K562 (cell line): Measurements from ENCODE around the gene SOX6. TPM values are rescaled to one million over a fixed set of nuclear protein-coding genes. Genes with fewer than 3 reads are reported as not detected.

ENCODE experiments used
- ATAC-seq: fragments of 200-7000 bp; cut with Tn5 transposase; 3 replicates; pipeline ENCODE4 v1.9.1; 2020; ENCODE audit warnings: moderate library complexity
- BruUV-seq: library from RNA; stranded (reverse); fragments of 400-500 nt; replicated peaks from 2 replicates; lab custom pipeline; 2021; lab: Mats Ljungman, UMichigan
- CTCF ChIA-PET: fragments of 300-600 bp; formaldehyde crosslinking; extraction: SDS; loops from one replicate; lab custom pipeline; 2021; ENCODE audit warnings: low intra/inter-chr PET ratio; lab: Yijun Ruan, JAX
- POLR2A ChIA-PET: fragments of 300-600, 350-650 bp; sonication (Branson Sonifier 250); formaldehyde crosslinking; extraction: SDS; loops from one replicate; lab custom pipeline; 2021; ENCODE audit warnings: antibody characterized with exemption, inconsistent platforms; lab: Yijun Ruan, JAX
- DNase-seq, 4 experiments: peaks; one replicate each; pipeline versions ENCODE4 v3.0.0 to v3.0.0-alpha.2; 2011 to 2018; ENCODE audit warnings: low spot score in 3 of 4, mixed read lengths in 3 of 4; ENCODE audit errors: extremely low read depth in 1 of 4
- FAIRE-seq: peaks from 2 replicates; lab custom pipeline; 2011; peaks lifted over from hg19 to GRCh38; lab: Jason Lieb, UNC
- H2AFZ ChIP-seq: 2 replicates; pipeline ENCODE4 v1.6.0; 2011; ENCODE audit warnings: low read depth, low read length, control low read depth, inconsistent platforms
- H3K27ac ChIP-seq: fragments of 200-600 bp; 3 replicates; pipeline ENCODE4 v1.8.0; 2011; ENCODE audit warnings: low read depth, mild to moderate bottlenecking, control low read depth, inconsistent platforms, low read length, moderate library complexity, mixed read lengths; ENCODE audit errors: extremely low read depth
- H3K27me3 ChIP-seq, 2 experiments: fragments of 300-600 bp in 1 of 2; 2 replicates in 1 of 2; 3 replicates in 1 of 2; pipeline versions ENCODE4 v1.6.0 to v1.8.0; 2011; ENCODE audit warnings: inconsistent platforms in 2 of 2, low read length in 2 of 2, mild to moderate bottlenecking in 1 of 2, mixed read lengths in 1 of 2, moderate library complexity in 1 of 2; ENCODE audit not compliant: control insufficient read depth in 2 of 2, insufficient read depth in 2 of 2
- H3K36me3 ChIP-seq: fragments of 300-600 bp; 3 replicates; pipeline ENCODE4 v1.8.0; 2011; ENCODE audit warnings: mild to moderate bottlenecking, low read length, inconsistent platforms; ENCODE audit not compliant: control insufficient read depth, insufficient read depth
- H3K4me1 ChIP-seq, 2 experiments: fragments of 200-600 bp in 1 of 2; replicated peaks in 1 of 2; 2 replicates in 1 of 2; 3 replicates in 1 of 2; pipeline versions ENCODE4 v1.5.1 to v1.8.0; 2011; ENCODE audit warnings: inconsistent platforms in 2 of 2, low read length in 2 of 2, mild to moderate bottlenecking in 1 of 2, mixed read lengths in 1 of 2, moderate library complexity in 1 of 2; ENCODE audit not compliant: control insufficient read depth in 2 of 2, insufficient read depth in 2 of 2
- H3K4me2 ChIP-seq: 2 replicates; pipeline ENCODE4 v1.6.1; 2011; ENCODE audit warnings: low read length, control low read depth, inconsistent platforms, mixed read lengths; ENCODE audit not compliant: insufficient read depth
- H3K4me3 ChIP-seq: fragments of 200-600 bp; sonication (generic), shearing (Covaris generic); 2 replicates; pipeline ENCODE4 v1.5.1; 2016; ENCODE audit warnings: control low read depth, inconsistent platforms
- H3K79me2 ChIP-seq: fragments of 200-600 bp; 3 replicates; pipeline ENCODE4 v1.8.0; 2011; ENCODE audit warnings: low read length, inconsistent platforms; ENCODE audit not compliant: control insufficient read depth, insufficient read depth
- H3K9ac ChIP-seq, 2 experiments: 2 replicates each; pipeline versions ENCODE4 v1.6.0 to v1.6.1; 2011; ENCODE audit warnings: low read depth in 2 of 2, low read length in 2 of 2, control low read depth in 1 of 2, inconsistent platforms in 1 of 2, mild to moderate bottlenecking in 1 of 2, mixed read lengths in 1 of 2; ENCODE audit not compliant: insufficient read depth in 1 of 2
- H3K9me1 ChIP-seq: one replicate; pipeline ENCODE4 v1.6.0; 2011; ENCODE audit warnings: inconsistent platforms, mild to moderate bottlenecking, low read length, moderate library complexity; ENCODE audit not compliant: control insufficient read depth, insufficient read depth
- H3K9me3 ChIP-seq: replicated peaks from 2 replicates; pipeline ENCODE4 v1.5.1; 2011; ENCODE audit warnings: low read depth, low read length, inconsistent platforms; ENCODE audit not compliant: control insufficient read depth, insufficient read depth
- H4K20me1 ChIP-seq: replicated peaks from 2 replicates; pipeline ENCODE4 v1.6.1; 2011; ENCODE audit warnings: low read length, inconsistent platforms, mixed read lengths; ENCODE audit not compliant: control insufficient read depth, insufficient read depth
- ZNF133 ChIP-seq: fragments of 250-450 bp; sonication (Bioruptor Pico); IDR thresholded peaks from 2 replicates; pipeline ENCODE4 v1.4.0; 2020; ENCODE audit warnings: mild to moderate bottlenecking
- ZNF695 ChIP-seq: fragments of 450-650 bp; formaldehyde crosslinking; IDR thresholded peaks from 2 replicates; pipeline ENCODE4 v1.4.0; 2020; ENCODE audit warnings: mild to moderate bottlenecking, moderate library complexity
- ZNF780A ChIP-seq: fragments of 250-450 bp; sonication (Bioruptor Pico); IDR thresholded peaks from 2 replicates; pipeline ENCODE4 v1.5.0; 2021; ENCODE audit warnings: mild to moderate bottlenecking
- WGBS: fragments of 100-300 bp; shearing (Covaris generic); methylation state at CpG from one replicate; pipeline ENCODE4 v1.1.6; 2016; ENCODE audit warnings: low coverage, mixed read lengths; ENCODE audit not compliant: insufficient coverage; ENCODE audit errors: missing lambda C conversion rate; 5-methylcytosine and 5-hydroxymethylcytosine counted together
- in situ Hi-C: fragments of 300-500 bp; cut with MboI; formaldehyde crosslinking; loops from 4 replicates; pipeline ENCODE4 v1.15.0; 2018; ENCODE audit warnings: inconsistent platforms, mixed read lengths
- intact Hi-C: fragments of 100-400 bp; cut with micrococcal nuclease; formaldehyde crosslinking; loops from 2 replicates; pipeline ENCODE4 v1.14.2; 2022
- polyA plus RNA-seq, 8 experiments: library from polyadenylated mRNA; depleted of rRNA in 4 of 8; stranded (reverse) in 5 of 8; unstranded in 3 of 8; fragments of >200 nt; fragmentation: Nextera tagmentation in 2 of 8; fragmentation: Illumina TruSeq in 1 of 8; extraction: Ambion mirVana in 2 of 8; extraction: Trizol in 1 of 8; gene quantifications; 2 replicates each; pipeline versions ENCODE4 v1.2.1 to v1.2.3, GENCODE V29; 2011 to 2014; ENCODE audit warnings: inconsistent platforms in 1 of 8, missing spikeins in 1 of 8
- total RNA-seq, 7 experiments: library from RNA; depleted of rRNA in 6 of 7; stranded (reverse); fragments of >200 nt in 6 of 7; fragmentation: Illumina TruSeq in 2 of 7; extraction: Trizol in 2 of 7; gene quantifications; 2 replicates each; pipeline versions ENCODE4 v1.2.1 to v1.2.3, GENCODE V29; 2011 to 2021; ENCODE audit warnings: low replicate concordance in 1 of 7

The SOX6 gene
- total and polyA plus RNA-seq, 9 of the 15 experiments (the other 6 are each of a cell fraction or from before 2014, with no cell fraction given) = 0.89 to 8.7 (median 5.7) TPM

- no TSS peak for BruUV-seq
- Histone ChIP-seq H3K36me3 (no peaks in the 10 kb centered on the region), H3K9me3 (no peaks in the 10 kb centered on the region), H3K4me1 (no peaks in the 10 kb centered on the region), H3K27me3 (no peaks in the 10 kb centered on the region), H3K4me3 (no peak overlapping the region), H3K27ac (no peak overlapping the region), H3K9ac (no peak overlapping the region), H3K4me2 (no peak overlapping the region), H2AFZ (no peak overlapping the region), H4K20me1 (no peaks in the 10 kb centered on the region), H3K79me2 (no peaks in the 10 kb centered on the region), H3K9me1 (no peaks in the 10 kb centered on the region)
- in situ Hi-C loops = no loop called here
- ATAC-seq = no peak
- intact Hi-C loops = no loop called here
- no peak for DNase-seq
- no peak for TF ChIP-seq ZNF133 (CRISPR knock-in tag)
- no peak for TF ChIP-seq ZNF780A (CRISPR knock-in tag)
- CTCF ChIA-PET = no interaction called here
- FAIRE-seq = no peak
- POLR2A ChIA-PET = interaction anchor here (0.6 to 1.6 kb wide), 2 partner anchors 11 to 20 kb away, joined by 3 read pairs; no protein-coding TSS in a partner anchor
- 44% methylated on average over 1 of the region's 1 CpG for whole genome bisulfite sequencing
These were observed 241.1 kb downstream of the SOX6 start for GRCh38 chr11:16114978-16115871.

GRCh38 chr11:16114431-16114830 is 241.9 kb downstream of the SOX6 start:
- TF ChIP-seq ZNF695 = no peak
- Histone ChIP-seq H3K4me1 (no peaks in the 10 kb centered on the region), H3K27ac (no peak overlapping the region), H3K79me2 (no peaks in the 10 kb centered on the region), H2AFZ (no peak overlapping the region), H3K4me3 (no peak overlapping the region), H3K9me3 (no peaks in the 10 kb centered on the region), H3K27me3 (no peaks in the 10 kb centered on the region), H3K4me2 (no peak overlapping the region), H4K20me1 (no peaks in the 10 kb centered on the region), H3K36me3 (no peaks in the 10 kb centered on the region), H3K9me1 (no peaks in the 10 kb centered on the region), H3K9ac (no peak overlapping the region)
- POLR2A ChIA-PET = interaction anchor here (1.6 kb wide), 1 partner anchor 19 kb away, joined by 3 read pairs; no protein-coding TSS in a partner anchor
- DNase-seq (no peak), FAIRE-seq (no peak), ATAC-seq (no peak)
- in situ Hi-C loops (no loop called here), intact Hi-C loops (no loop called here)
- CTCF ChIA-PET = no interaction called here
- no TSS peak for BruUV-seq
- WGBS = 27% methylated on average over 2 of the region's 2 CpGs
